PC-9 (cell line): ENCODE data around the gene XXYLT1. TPM values are rescaled to one million over a fixed set of nuclear protein-coding genes. Genes with fewer than 3 reads are reported as not detected.

Experiments used
- BruUV-seq: library from RNA; stranded (reverse); fragments of 400-500 nt; replicated peaks from 2 replicates; lab custom pipeline; 2021; lab: Mats Ljungman, UMichigan
- CTCF ChIA-PET: fragments of 300-600 bp; sonication (Branson Sonifier 250); formaldehyde crosslinking; loops from one replicate; lab custom pipeline; 2022; ENCODE audit warnings: antibody characterized with exemption; lab: Charles Lee
- POLR2A ChIA-PET: fragments of 300-600 bp; sonication (Branson Sonifier 250); formaldehyde crosslinking; loops from one replicate; lab custom pipeline; 2022; ENCODE audit warnings: antibody characterized with exemption; ENCODE audit not compliant: unreplicated experiment; lab: Charles Lee
- DNase-seq, 2 experiments: peaks; one replicate each; pipeline versions ENCODE4 v3.0.0 to v3.0.0-alpha.2; 2015 to 2022; ENCODE audit warnings: mixed read lengths in 1 of 2
- H2AFZ ChIP-seq: fragments of 200-600 bp; sonication (generic); 2 replicates; pipeline ENCODE4 v1.8.1; 2017; ENCODE audit warnings: antibody characterized with exemption
- H3F3A ChIP-seq: fragments of 200-600 bp; sonication (generic); 2 replicates; pipeline ENCODE4 v1.8.1; 2017; ENCODE audit warnings: antibody characterized with exemption, mild to moderate bottlenecking, low read depth; ENCODE audit not compliant: insufficient read depth
- H3K27ac ChIP-seq: fragments of 200-600 bp; sonication (generic); 2 replicates; pipeline ENCODE4 v1.6.1; 2016; ENCODE audit warnings: mixed run types
- H3K27me3 ChIP-seq: fragments of 200-600 bp; sonication (generic); 2 replicates; pipeline ENCODE4 v1.6.1; 2016; ENCODE audit warnings: low read depth, mixed run types; ENCODE audit not compliant: insufficient read depth
- H3K36me3 ChIP-seq: fragments of 200-600 bp; sonication (generic); 2 replicates; pipeline ENCODE4 v1.6.1; 2016; ENCODE audit warnings: low read depth, mixed run types
- H3K4me1 ChIP-seq: fragments of 200-600 bp; sonication (generic); replicated peaks from 2 replicates; pipeline ENCODE4 v1.6.1; 2016; ENCODE audit warnings: mixed run types; ENCODE audit not compliant: insufficient read depth
- H3K4me2 ChIP-seq: fragments of 200-600 bp; sonication (generic); 2 replicates; pipeline ENCODE4 v1.6.1; 2017; ENCODE audit warnings: mixed run types
- H3K4me3 ChIP-seq: fragments of 200-600 bp; sonication (generic); 2 replicates; pipeline ENCODE4 v1.6.1; 2016; ENCODE audit warnings: mixed run types
- H3K79me2 ChIP-seq: fragments of 200-600 bp; sonication (generic); 2 replicates; pipeline ENCODE4 v1.6.1; 2017; ENCODE audit warnings: low read depth, mixed run types
- H3K9me2 ChIP-seq: fragments of 200-600 bp; sonication (generic); 2 replicates; pipeline ENCODE4 v1.8.1; 2017; ENCODE audit warnings: mild to moderate bottlenecking; ENCODE audit not compliant: insufficient read depth
- H3K9me3 ChIP-seq: fragments of 200-600 bp; sonication (generic); 2 replicates; pipeline ENCODE4 v1.8.1; 2016; ENCODE audit warnings: low read depth; ENCODE audit not compliant: insufficient read depth
- H4K20me1 ChIP-seq: fragments of 200-600 bp; sonication (generic); 2 replicates; pipeline ENCODE4 v1.8.1; 2017; ENCODE audit not compliant: insufficient read depth
- CTCF ChIP-seq: fragments of 200-600 bp; sonication (generic); conservative IDR thresholded peaks from 2 replicates; pipeline ENCODE4 v1.6.1; 2017; ENCODE audit warnings: mixed run types, antibody characterized with exemption, mild to moderate bottlenecking, moderate library complexity
- EZH2 ChIP-seq: fragments of 200-600 bp; sonication (generic); IDR thresholded peaks from 2 replicates; pipeline ENCODE4 v1.8.0; 2017; ENCODE audit warnings: antibody characterized with exemption, low read depth
- intact Hi-C: fragments of 100-400 bp; cut with micrococcal nuclease; formaldehyde crosslinking; loops from one replicate; pipeline ENCODE4 v1.10.0; 2022; ENCODE audit not compliant: unreplicated experiment
- total RNA-seq: library from RNA; stranded (reverse); gene quantifications from 2 replicates; pipeline ENCODE4 v1.2.3, GENCODE V29; 2021

The XXYLT1 gene
- total RNA-seq, 1 experiment from 2014 or later = 13.3 TPM

- H3K4me3 ChIP-seq = no peak overlapping the region
- no peaks in the 10 kb centered on the region for H3K9me2 ChIP-seq
- no peak overlapping the region for H3K4me2 ChIP-seq
- H3K27me3 ChIP-seq = no peaks in the 10 kb centered on the region
- no peak for DNase-seq
- intact Hi-C loops = no loop called here
- H3K4me1 ChIP-seq = peaks cover 9% of the 10 kb centered on the region
- no peaks in the 10 kb centered on the region for H3K9me3 ChIP-seq
- no peaks in the 10 kb centered on the region for H3F3A ChIP-seq
- ChIA-PET POLR2A (no interaction called here), CTCF (interaction anchor here (0.7 kb wide), 1 partner anchor 66 kb away, joined by 7 read pairs; no protein-coding TSS in a partner anchor)
- H3K36me3 ChIP-seq = no peaks in the 10 kb centered on the region
- no peaks in the 10 kb centered on the region for H3K79me2 ChIP-seq
- no peak overlapping the region for H2AFZ ChIP-seq
- no peak for TF ChIP-seq CTCF
- no peak for TF ChIP-seq EZH2
- no peaks in the 10 kb centered on the region for H4K20me1 ChIP-seq
- no peak overlapping the region for H3K27ac ChIP-seq
- no TSS peak for BruUV-seq
Measured at GRCh38 chr3:195096053-195096452, 174.9 kb downstream of the XXYLT1 start.

GRCh38 chr3:195095704-195096036 is 175.3 kb downstream of the XXYLT1 start:
- Histone ChIP-seq H3K27me3 (no peaks in the 10 kb centered on the region), H3K4me3 (no peak overlapping the region), H3K36me3 (no peaks in the 10 kb centered on the region), H2AFZ (no peak overlapping the region), H3K79me2 (no peaks in the 10 kb centered on the region), H4K20me1 (no peaks in the 10 kb centered on the region), H3K27ac (no peak overlapping the region), H3K9me2 (no peaks in the 10 kb centered on the region), H3K4me1 (peaks cover 6% of the 10 kb centered on the region), H3K4me2 (no peak overlapping the region), H3K9me3 (no peaks in the 10 kb centered on the region), H3F3A (no peaks in the 10 kb centered on the region)
- intact Hi-C loops = no loop called here
- no peak for TF ChIP-seq EZH2
- no peak for TF ChIP-seq CTCF
- DNase-seq = no peak
- no TSS peak for BruUV-seq
- ChIA-PET POLR2A (no interaction called here), CTCF (no interaction called here)

GRCh38 chr3:195095035-195095703 is 175.8 kb downstream of the XXYLT1 start:
- no peaks in the 10 kb centered on the region for H3F3A ChIP-seq
- TF ChIP-seq CTCF (no peak), EZH2 (no peak)
- POLR2A ChIA-PET = no interaction called here

More at GRCh38 chr3:195095035-195095703, 175.8 kb downstream of the XXYLT1 start:
- Histone ChIP-seq H3K27ac (no peak overlapping the region), H4K20me1 (no peaks in the 10 kb centered on the region), H3K79me2 (no peaks in the 10 kb centered on the region), H3K4me1 (peaks cover 6% of the 10 kb centered on the region), H3K9me2 (no peaks in the 10 kb centered on the region), H3K36me3 (no peaks in the 10 kb centered on the region), H3K4me2 (no peak overlapping the region), H2AFZ (no peak overlapping the region), H3K4me3 (no peak overlapping the region), H3K27me3 (no peaks in the 10 kb centered on the region), H3K9me3 (no peaks in the 10 kb centered on the region)
- CTCF ChIA-PET = no interaction called here
- BruUV-seq = no TSS peak
- DNase-seq = no peak
- intact Hi-C loops = no loop called here
